Aorta (tissue), 5 donors: ENCODE results near the gene OR51B2. TPM values are rescaled to one million over a fixed set of nuclear protein-coding genes. Genes with fewer than 3 reads are reported as not detected.

Source experiments
- ATAC-seq: fragments of 200-7000 bp; cut with Tn5 transposase; one replicate; pipeline ENCODE4 v1.9.1; 2022; ENCODE audit warnings: moderate library complexity; ENCODE audit not compliant: low FRiP score
- DNase-seq, 2 donors: peaks; one replicate each; pipeline ENCODE4 v3.0.0-alpha.2; 2020
- H3K27ac ChIP-seq, 2 donors: one replicate each; pipeline ENCODE4 v1.5.1; 2013; ENCODE audit warnings: low read length in 2 of 2, mild to moderate bottlenecking in 2 of 2, moderate library complexity in 2 of 2, control low read depth in 1 of 2, inconsistent platforms in 1 of 2, low read depth in 1 of 2
- H3K27me3 ChIP-seq, 2 donors: one replicate each; pipeline ENCODE4 v1.6.1; 2013; ENCODE audit warnings: control low read depth in 1 of 2, low read length in 1 of 2, mild to moderate bottlenecking in 1 of 2, moderate library complexity in 1 of 2; ENCODE audit not compliant: insufficient read depth in 2 of 2, control insufficient read depth in 1 of 2
- H3K36me3 ChIP-seq, 2 donors: one replicate each; pipeline ENCODE4 v1.6.1; 2013; ENCODE audit warnings: control low read depth in 1 of 2, low read length in 1 of 2, mild to moderate bottlenecking in 1 of 2; ENCODE audit not compliant: insufficient read depth in 2 of 2, control insufficient read depth in 1 of 2
- H3K4me1 ChIP-seq, 2 donors: one replicate each; pipeline ENCODE4 v1.6.1; 2013; ENCODE audit warnings: low read length in 2 of 2, control low read depth in 1 of 2, mild to moderate bottlenecking in 1 of 2, moderate library complexity in 1 of 2; ENCODE audit not compliant: insufficient read depth in 2 of 2, control insufficient read depth in 1 of 2
- H3K4me3 ChIP-seq, 2 donors: one replicate each; pipeline ENCODE4 v1.5.1; 2013; ENCODE audit warnings: low read length in 2 of 2, control low read depth in 1 of 2, mild to moderate bottlenecking in 1 of 2
- H3K9me3 ChIP-seq: one replicate; pipeline ENCODE4 v1.6.1; 2013; ENCODE audit warnings: mild to moderate bottlenecking, low read length; ENCODE audit not compliant: control insufficient read depth
- WGBS, 2 donors: extraction: QIAGEN DNeasy Blood & Tissue Kit; methylation state at CpG; one replicate each; pipeline ENCODE4 v1.1.7; 2013; 5-methylcytosine and 5-hydroxymethylcytosine counted together
- intact Hi-C, 2 donors: fragments of 100-400 bp; cut with DNase I; formaldehyde crosslinking; loops; one replicate each; pipeline versions ENCODE4 v1.14.2 to v1.15.0; 2022
- polyA plus RNA-seq, 2 donors: library from polyadenylated mRNA; stranded (reverse); fragments of 200-250 nt; gene quantifications; one replicate each; pipeline ENCODE4 v1.2.3, GENCODE V29; 2013
- total RNA-seq, 2 donors: library from RNA; stranded (reverse); fragmentation: NEBNext Ultra II Directional; extraction: Animal tissue kit (Norgen Biotek cat#: 25700); gene quantifications; one replicate each; pipeline ENCODE4 v1.2.1, GENCODE V29; 2021
- donor health status: healthy with polysubstance abuse.
- donor health status: Bipolar disorder and iron deficiency.
- donor health status: DM: no; HTN: no; CAD: no.
- donor health status: DM: no; HTN: no; CAD: no.
- donor health status: DM: yes; HTN: yes; CAD: no.

The OR51B2 gene
- total and polyA plus RNA-seq, 4 donors, result not detected

DNA sequence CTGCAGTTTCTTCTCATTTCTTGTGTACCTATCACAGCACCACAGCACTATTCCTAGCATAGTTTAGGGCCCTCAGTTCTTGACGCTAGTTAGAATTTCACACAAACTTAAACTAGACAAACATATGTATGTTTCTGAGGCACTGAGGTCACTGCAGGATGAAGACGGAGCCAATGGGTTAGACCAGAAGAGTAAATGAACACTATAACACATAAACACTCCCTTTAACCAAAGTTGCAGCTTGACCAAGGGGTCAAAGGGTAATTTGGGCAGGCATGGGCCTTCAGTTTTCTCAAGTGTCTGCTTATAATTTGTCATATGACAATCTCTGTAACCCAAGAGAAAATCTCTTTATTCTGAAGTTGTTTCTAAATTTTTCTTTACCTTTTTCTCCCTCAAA is 41.5 kb downstream of the OR51B2 start:
- Histone ChIP-seq H3K36me3 (no peaks in the 10 kb centered on the region), H3K9me3 (no peaks in the 10 kb centered on the region), H3K4me1 (no peaks in the 10 kb centered on the region), H3K4me3 (no peak overlapping the region), H3K27ac (no peak overlapping the region), H3K27me3 (no peaks in the 10 kb centered on the region)
- no peak for ATAC-seq
- 73 to 83% methylated on average over 2 of the region's 2 CpGs for WGBS, 2 donors
- intact Hi-C loops, result no loop called here
- no peak for DNase-seq

DNA sequence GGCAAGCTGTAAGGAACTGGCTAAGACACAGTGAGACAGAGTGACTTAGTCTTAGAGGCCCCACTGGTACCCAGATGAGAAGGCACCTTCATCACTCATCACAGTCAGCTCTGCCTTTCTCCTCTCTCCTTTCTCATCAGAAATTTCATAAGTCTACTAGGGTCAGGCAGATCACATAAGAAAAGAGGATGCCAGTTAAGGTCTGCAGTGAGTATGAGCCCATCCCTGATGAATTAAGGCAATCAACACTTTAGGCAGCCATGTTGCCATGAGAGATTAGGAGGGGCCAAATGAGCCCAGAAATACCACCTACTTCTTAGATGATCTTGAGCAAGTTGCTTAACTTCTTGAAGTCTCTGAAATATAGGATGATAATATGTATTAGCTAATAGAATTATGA is 42.5 kb downstream of the OR51B2 start:
- ATAC-seq, result no peak
- no peaks in the 10 kb centered on the region for H3K4me1 ChIP-seq
- no peaks in the 10 kb centered on the region for H3K36me3 ChIP-seq
- no peaks in the 10 kb centered on the region for H3K27me3 ChIP-seq
- H3K9me3 ChIP-seq, result no peaks in the 10 kb centered on the region
- DNase-seq, result no peak
- H3K27ac ChIP-seq, result no peak overlapping the region
- H3K4me3 ChIP-seq, result no peak overlapping the region
- intact Hi-C loops, result no loop called here

DNA sequence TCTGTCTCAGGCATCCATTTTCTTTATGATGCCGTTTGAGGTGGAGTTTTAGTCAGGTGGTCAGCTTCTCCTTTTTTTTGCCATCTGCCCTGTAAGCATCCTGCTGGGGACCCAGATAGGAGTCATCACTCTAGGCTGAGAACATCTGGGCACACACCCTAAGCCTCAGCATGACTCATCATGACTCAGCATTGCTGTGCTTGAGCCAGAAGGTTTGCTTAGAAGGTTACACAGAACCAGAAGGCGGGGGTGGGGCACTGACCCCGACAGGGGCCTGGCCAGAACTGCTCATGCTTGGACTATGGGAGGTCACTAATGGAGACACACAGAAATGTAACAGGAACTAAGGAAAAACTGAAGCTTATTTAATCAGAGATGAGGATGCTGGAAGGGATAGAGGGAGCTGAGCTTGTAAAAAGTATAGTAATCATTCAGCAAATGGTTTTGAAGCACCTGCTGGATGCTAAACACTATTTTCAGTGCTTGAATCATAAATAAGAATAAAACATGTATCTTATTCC is 43.5 kb downstream of the OR51B2 start:
- ATAC-seq, result peak; percentile 73

DNA sequence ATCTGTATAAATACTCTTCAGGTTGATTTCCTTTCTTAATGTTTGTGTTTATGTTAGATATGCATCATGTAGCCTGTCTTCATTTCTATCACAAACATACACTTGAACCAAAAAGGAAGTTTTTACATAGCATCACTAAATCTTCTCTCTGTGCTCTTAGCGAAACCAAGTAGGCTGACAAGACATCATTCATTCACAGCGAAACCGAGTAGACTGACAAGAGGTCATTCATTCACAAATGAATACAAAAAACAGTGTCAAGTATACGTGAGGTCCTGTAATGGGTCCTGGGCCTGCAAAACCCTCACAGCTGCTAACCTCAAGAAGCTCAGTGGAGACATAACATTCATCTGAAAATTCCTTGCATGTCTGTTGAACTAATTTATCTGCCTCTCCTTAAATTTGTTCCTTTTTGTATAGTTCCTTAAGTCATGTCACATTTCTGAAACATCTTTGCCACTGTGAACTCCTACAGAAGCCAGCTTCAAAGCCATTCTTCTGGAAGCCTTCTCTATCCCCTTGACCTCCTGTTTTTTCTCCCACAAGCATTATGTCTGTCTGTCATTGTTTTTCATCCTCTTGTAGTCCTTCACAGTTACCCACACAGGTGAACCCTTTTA is 44.5 kb downstream of the OR51B2 start:
- no peak for DNase-seq
- no peaks in the 10 kb centered on the region for H3K36me3 ChIP-seq
- 58 to 60% methylated on average over 4 of the region's 4 CpGs for WGBS, 2 donors
- ATAC-seq, result no peak
- H3K9me3 ChIP-seq, result no peaks in the 10 kb centered on the region
- intact Hi-C loops, result no loop called here
- no peak overlapping the region for H3K27ac ChIP-seq
- no peaks in the 10 kb centered on the region for H3K4me1 ChIP-seq
- H3K4me3 ChIP-seq, result no peak overlapping the region
- no peaks in the 10 kb centered on the region for H3K27me3 ChIP-seq

More for the DNA sequence above, 43.5 kb downstream of the OR51B2 start:
- Histone ChIP-seq H3K9me3 (no peaks in the 10 kb centered on the region), H3K36me3 (no peaks in the 10 kb centered on the region), H3K4me3 (no peak overlapping the region), H3K4me1 (no peaks in the 10 kb centered on the region), H3K27me3 (no peaks in the 10 kb centered on the region), H3K27ac (no peak overlapping the region)
- peak; percentile 80 to 86 for DNase-seq
- WGBS, 2 donors, result 53 to 55% methylated on average over 3 of the region's 3 CpGs
- intact Hi-C loops, result no loop called here

DNA sequence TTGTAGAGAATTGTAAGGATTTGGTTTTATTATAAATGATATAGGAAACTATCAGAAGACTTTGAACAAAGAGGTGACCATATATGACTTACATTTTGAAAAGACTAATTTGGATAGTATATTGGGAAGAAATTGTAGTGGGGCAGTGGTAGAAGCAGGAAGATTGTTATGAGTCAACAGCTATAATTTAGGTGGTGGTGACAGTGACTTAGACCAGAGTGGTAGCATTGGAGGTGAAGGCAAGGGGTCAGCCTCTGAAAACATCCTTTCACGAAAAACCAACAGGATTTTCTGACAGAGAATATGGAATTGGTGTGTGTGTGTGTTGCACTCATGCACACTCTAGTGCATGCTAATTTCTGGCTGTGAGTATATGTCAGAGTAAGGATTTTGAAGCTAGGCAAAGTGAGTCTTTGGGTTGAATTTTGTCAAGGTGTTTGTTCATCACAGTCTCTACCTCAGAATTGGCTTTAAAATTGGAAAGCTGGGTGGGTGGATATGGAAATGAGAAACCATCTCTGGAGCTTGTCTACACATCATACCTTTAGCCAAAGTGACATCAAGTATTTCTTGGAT is 46.2 kb downstream of the OR51B2 start:
- WGBS, 2 donors, result 45 to 49% methylated on average over 1 of the region's 1 CpG
- no peaks in the 10 kb centered on the region for H3K9me3 ChIP-seq
- H3K36me3 ChIP-seq, result no peaks in the 10 kb centered on the region
- ATAC-seq (no peak), DNase-seq (no peak)
- no peak overlapping the region for H3K27ac ChIP-seq
- H3K27me3 ChIP-seq, result no peaks in the 10 kb centered on the region
- no peaks in the 10 kb centered on the region for H3K4me1 ChIP-seq
- intact Hi-C loops, result no loop called here
- H3K4me3 ChIP-seq, result no peak overlapping the region

DNA sequence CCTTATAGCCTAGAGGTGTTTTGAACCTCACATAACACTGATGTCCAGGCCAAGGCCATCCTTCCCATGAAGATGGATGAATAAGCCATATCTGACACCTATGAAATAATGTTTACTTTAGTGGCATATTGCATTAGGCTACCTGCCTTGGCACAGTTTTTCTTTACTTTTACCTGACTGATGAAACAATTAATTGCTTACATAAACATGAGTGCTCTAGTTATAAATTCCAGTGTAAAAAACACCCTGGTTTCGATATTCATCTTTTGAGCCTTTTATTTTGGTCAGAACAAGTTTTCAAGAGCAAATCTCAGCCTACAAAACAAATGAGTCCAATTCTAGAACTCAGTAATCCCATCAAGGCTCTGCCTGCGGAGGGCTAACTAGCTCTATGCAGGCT is 47.4 kb downstream of the OR51B2 start:
- no peaks in the 10 kb centered on the region for H3K4me1 ChIP-seq
- WGBS, 2 donors, result 85% methylated on average over 2 of the region's 2 CpGs
- intact Hi-C loops, result no loop called here

DNA sequence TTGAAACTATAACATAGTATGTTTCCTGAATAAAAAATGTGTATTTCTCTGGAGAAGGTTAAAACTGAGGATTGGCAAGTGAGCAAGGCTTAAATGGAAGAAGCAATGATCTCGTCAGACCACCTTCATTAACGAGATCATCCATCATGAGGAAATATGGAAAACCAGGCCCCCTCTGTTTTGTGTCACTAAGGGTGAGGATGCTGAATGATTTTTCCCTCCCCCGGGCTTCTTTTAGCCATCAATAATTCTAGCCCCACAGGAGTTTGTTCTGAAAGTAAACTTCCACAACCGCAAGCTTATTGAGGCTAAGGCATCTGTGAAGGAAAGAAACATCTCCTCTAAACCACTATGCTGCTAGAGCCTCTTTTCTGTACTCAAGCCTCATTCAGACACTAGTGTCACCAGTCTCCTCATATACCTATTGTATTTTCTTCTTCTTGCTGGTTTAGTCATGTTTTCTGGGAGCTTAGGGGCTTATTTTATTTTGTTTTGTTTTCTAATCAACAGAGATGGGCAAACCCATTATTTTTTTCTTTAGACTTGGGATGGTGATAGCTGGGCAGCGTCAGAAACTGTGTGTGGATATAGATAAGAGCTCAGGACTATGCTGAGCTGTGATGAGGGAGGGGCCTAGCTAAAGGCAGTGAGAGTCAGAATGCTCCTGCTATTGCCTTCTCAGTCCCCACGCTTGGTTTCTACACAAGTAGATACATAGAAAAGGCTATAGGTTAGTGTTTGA is 48.6 kb downstream of the OR51B2 start:
- DNase-seq (no peak), ATAC-seq (no peak)
- no peaks in the 10 kb centered on the region for H3K27me3 ChIP-seq
- H3K4me1 ChIP-seq, result no peaks in the 10 kb centered on the region
- no peaks in the 10 kb centered on the region for H3K36me3 ChIP-seq
- intact Hi-C loops, result no loop called here
- no peak overlapping the region for H3K27ac ChIP-seq
- WGBS, 2 donors, result 63 to 67% methylated on average over 6 of the region's 6 CpGs
- H3K9me3 ChIP-seq, result no peaks in the 10 kb centered on the region
- H3K4me3 ChIP-seq, result no peak overlapping the region

More for the DNA sequence above, 47.4 kb downstream of the OR51B2 start:
- Histone ChIP-seq H3K27ac (no peak overlapping the region), H3K4me3 (no peak overlapping the region), H3K9me3 (no peaks in the 10 kb centered on the region), H3K27me3 (no peaks in the 10 kb centered on the region), H3K36me3 (no peaks in the 10 kb centered on the region)
- no peak for ATAC-seq
- no peak for DNase-seq

DNA sequence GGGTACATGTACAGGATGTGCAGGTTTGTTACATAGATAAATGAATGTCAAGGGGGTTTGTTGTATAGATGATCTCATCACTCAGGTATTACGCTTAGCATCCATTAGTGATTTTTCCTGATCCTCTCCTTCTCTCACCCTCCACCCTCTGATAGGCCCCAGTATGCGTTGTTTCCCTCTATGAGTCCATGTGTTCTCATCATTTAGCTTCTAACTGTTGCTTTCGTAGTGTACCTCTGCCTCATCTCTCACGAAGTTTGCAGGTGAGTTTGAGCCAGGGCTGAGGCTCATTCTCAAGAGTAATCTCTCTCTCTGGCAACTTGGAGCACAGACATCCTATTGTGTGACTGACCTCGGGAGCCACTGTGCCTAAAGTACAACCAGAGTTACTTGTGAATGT is 49.7 kb downstream of the OR51B2 start:
- no peak for ATAC-seq
- WGBS, 2 donors, result 74 to 75% methylated on average over 5 of the region's 5 CpGs

More for the DNA sequence above, 49.7 kb downstream of the OR51B2 start:
- H3K36me3 ChIP-seq, result no peaks in the 10 kb centered on the region
- peaks cover 0 to 3% of the 10 kb centered on the region in 2 donors for H3K27me3 ChIP-seq
- intact Hi-C loops, result no loop called here
- no peaks in the 10 kb centered on the region for H3K4me1 ChIP-seq
- DNase-seq, result no peak
- no peaks in the 10 kb centered on the region for H3K9me3 ChIP-seq
- no peak overlapping the region for H3K27ac ChIP-seq
- H3K4me3 ChIP-seq, result no peak overlapping the region
